ENCODE measurements around the gene SLC6A3. TPM values are rescaled to one million over a fixed set of nuclear protein-coding genes. Genes with fewer than 3 reads are reported as not detected.
A peak's percentile ranks its signal among the peaks of the same experiment; 100 is the strongest.

Gene SLC6A3
- polyA plus RNA-seq, 3 donors, result not detected

- Mint-ChIP-seq H3K4me3 (no peak overlapping the region), H3K9me3 (no peaks in the 10 kb centered on the region), H3K4me1 (peaks cover 14% of the 10 kb centered on the region), H3K27ac (peak overlapping the region in 1 of 7 donors; percentile 75), H3K36me3 (no peaks in the 10 kb centered on the region), H3K27me3 (ENCODE audit: low read depth in 3 of 3) (peaks cover 5 to 9% (median 8%) of the 10 kb centered on the region in 3 donors)
- Histone ChIP-seq H3K36me3 (replicated peaks in 1 of 2; ENCODE audit: control insufficient read depth in 1 of 2, insufficient read depth in 2 of 2, low read length in 2 of 2) (no peaks in the 10 kb centered on the region), H3K4me2 (replicated peaks; ENCODE audit: extremely low read depth, low read length, poor library complexity, severe bottlenecking) (no peak overlapping the region), H4K20me1 (ENCODE audit: insufficient read depth, low read length) (no peaks in the 10 kb centered on the region), H3K27me3 (ENCODE audit: control insufficient read depth in 2 of 2, insufficient read depth in 2 of 2, low read length in 2 of 2) (no peaks in the 10 kb centered on the region), H3K9me3 (replicated peaks in 1 of 2; ENCODE audit: control insufficient read depth in 1 of 2, insufficient read depth in 1 of 2, low read length in 2 of 2) (no peaks in the 10 kb centered on the region), H3K27ac (ENCODE audit: low read depth in 1 of 2, low read length in 2 of 2) (no peak overlapping the region), H2AFZ (ENCODE audit: insufficient read depth, low read depth, low read length, poor library complexity, severe bottlenecking) (no peak overlapping the region), H3K4me1 (ENCODE audit: control insufficient read depth in 1 of 2, insufficient read depth in 2 of 2, low read length in 2 of 2) (peaks cover 10 to 17% of the 10 kb centered on the region in 2 donors), H3K9ac (ENCODE audit: insufficient read depth, low read length, poor library complexity, severe bottlenecking) (no peak overlapping the region), H3K79me2 (ENCODE audit: insufficient read depth, low read length) (peaks cover 9% of the 10 kb centered on the region), H3K4me3 (replicated peaks in 1 of 3; ENCODE audit: low read depth in 2 of 3, low read length in 3 of 3) (no peak overlapping the region)
- WGBS (ENCODE audit: insufficient coverage), result 65% methylated on average over 3 of the region's 12 CpGs
- intact Hi-C loops (cut with micrococcal nuclease), result loop anchor here (10.0 kb wide), 4 partner anchors 126 to 454 kb away; partner anchors contain the start of genes BRD9 (in 1 of the 2), MRPL36 (in 1 of the 2) and TRIP13 (in 1 of the 2)
- TF ChIP-seq, protein P1, sequence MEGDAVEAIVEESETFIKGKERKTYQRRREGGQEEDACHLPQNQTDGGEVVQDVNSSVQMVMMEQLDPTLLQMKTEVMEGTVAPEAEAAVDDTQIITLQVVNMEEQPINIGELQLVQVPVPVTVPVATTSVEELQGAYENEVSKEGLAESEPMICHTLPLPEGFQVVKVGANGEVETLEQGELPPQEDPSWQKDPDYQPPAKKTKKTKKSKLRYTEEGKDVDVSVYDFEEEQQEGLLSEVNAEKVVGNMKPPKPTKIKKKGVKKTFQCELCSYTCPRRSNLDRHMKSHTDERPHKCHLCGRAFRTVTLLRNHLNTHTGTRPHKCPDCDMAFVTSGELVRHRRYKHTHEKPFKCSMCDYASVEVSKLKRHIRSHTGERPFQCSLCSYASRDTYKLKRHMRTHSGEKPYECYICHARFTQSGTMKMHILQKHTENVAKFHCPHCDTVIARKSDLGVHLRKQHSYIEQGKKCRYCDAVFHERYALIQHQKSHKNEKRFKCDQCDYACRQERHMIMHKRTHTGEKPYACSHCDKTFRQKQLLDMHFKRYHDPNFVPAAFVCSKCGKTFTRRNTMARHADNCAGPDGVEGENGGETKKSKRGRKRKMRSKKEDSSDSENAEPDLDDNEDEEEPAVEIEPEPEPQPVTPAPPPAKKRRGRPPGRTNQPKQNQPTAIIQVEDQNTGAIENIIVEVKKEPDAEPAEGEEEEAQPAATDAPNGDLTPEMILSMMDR (IDR thresholded peaks at IDR 0.05), result no peak
- DNase-seq, result no peak
Measured at GRCh38 chr5:1349246-1349645, 96.0 kb downstream of the SLC6A3 start.

- Histone ChIP-seq H4K20me1 (ENCODE audit: insufficient read depth, low read length) (no peaks in the 10 kb centered on the region), H3K4me2 (replicated peaks; ENCODE audit: extremely low read depth, low read length, poor library complexity, severe bottlenecking) (no peak overlapping the region), H3K36me3 (replicated peaks in 1 of 2; ENCODE audit: control insufficient read depth in 1 of 2, insufficient read depth in 2 of 2, low read length in 2 of 2) (no peaks in the 10 kb centered on the region), H2AFZ (ENCODE audit: insufficient read depth, low read depth, low read length, poor library complexity, severe bottlenecking) (no peak overlapping the region), H3K9me3 (replicated peaks in 1 of 2; ENCODE audit: control insufficient read depth in 1 of 2, insufficient read depth in 1 of 2, low read length in 2 of 2) (no peaks in the 10 kb centered on the region), H3K79me2 (ENCODE audit: insufficient read depth, low read length) (peaks cover 12% of the 10 kb centered on the region), H3K9ac (ENCODE audit: insufficient read depth, low read length, poor library complexity, severe bottlenecking) (no peak overlapping the region), H3K27ac (ENCODE audit: low read depth in 1 of 2, low read length in 2 of 2) (no peak overlapping the region), H3K4me1 (ENCODE audit: control insufficient read depth in 1 of 2, insufficient read depth in 2 of 2, low read length in 2 of 2) (peaks cover 13 to 20% of the 10 kb centered on the region in 2 donors), H3K27me3 (ENCODE audit: control insufficient read depth in 2 of 2, insufficient read depth in 2 of 2, low read length in 2 of 2) (no peaks in the 10 kb centered on the region), H3K4me3 (replicated peaks in 1 of 3; ENCODE audit: low read depth in 2 of 3, low read length in 3 of 3) (no peak overlapping the region)
- Mint-ChIP-seq H3K27ac (peak overlapping the region in 1 of 7 donors; percentile 75), H3K4me3 (peak overlapping the region in 1 of 2 donors; percentile 33), H3K9me3 (no peaks in the 10 kb centered on the region), H3K27me3 (ENCODE audit: low read depth in 3 of 3) (peaks cover 5 to 9% (median 8%) of the 10 kb centered on the region in 3 donors), H3K4me1 (peaks cover 17% of the 10 kb centered on the region), H3K36me3 (no peaks in the 10 kb centered on the region)
- intact Hi-C loops (cut with micrococcal nuclease), result loop anchor here (10.0 kb wide), 4 partner anchors 126 to 454 kb away; partner anchors contain the start of genes BRD9 (in 1 of the 2), MRPL36 (in 1 of the 2) and TRIP13 (in 1 of the 2)
- no peak for DNase-seq
- no CpG with 5 or more reads among the region's 1 CpG for WGBS (ENCODE audit: insufficient coverage)
- TF ChIP-seq, protein P1 (IDR thresholded peaks at IDR 0.05), result no peak
Measured at GRCh38 chr5:1348986-1349245, 96.3 kb downstream of the SLC6A3 start.
